A549 (cell line): ENCODE data around the gene PRSS21. TPM values are rescaled to one million over a fixed set of nuclear protein-coding genes. Genes with fewer than 3 reads are reported as not detected.

Source experiments
- ATAC-seq, 2 experiments: fragments of 200-7000 bp in 1 of 2; fragments of >200 bp in 1 of 2; cut with Nextera tagmentation in 1 of 2; cut with Tn5 transposase in 1 of 2; 3 replicates each; pipeline versions ENCODE4 v1.8.0 to v1.9.1; 2018 to 2020; ENCODE audit warnings: mild to moderate bottlenecking in 1 of 2, moderate library complexity in 1 of 2
- CTCF ChIA-PET: fragments of 300-600 bp; sonication (Branson Sonifier 250); formaldehyde crosslinking; extraction: SDS; loops from one replicate; lab custom pipeline; 2021; ENCODE audit warnings: antibody characterized with exemption, inconsistent platforms; lab: Yijun Ruan, JAX
- POLR2A ChIA-PET: fragments of 350-600 bp; formaldehyde crosslinking; extraction: SDS; loops from one replicate; lab custom pipeline; 2021; ENCODE audit warnings: antibody characterized with exemption, inconsistent platforms; lab: Yijun Ruan, JAX
- DNase-seq, 2 experiments: peaks; one replicate each; pipeline versions ENCODE4 v3.0.0 to v3.0.0-alpha.2; 2011 to 2016; ENCODE audit warnings: low read depth in 1 of 2, low spot score in 1 of 2
- FAIRE-seq: peaks from 2 replicates; lab custom pipeline; 2011; peaks lifted over from hg19 to GRCh38; lab: Jason Lieb, UNC
- H3K27ac ChIP-seq, 2 experiments: fragments of >200 bp; sonication (Bioruptor Twin); formaldehyde crosslinking; 3 replicates each; pipeline ENCODE4 v1.5.1; 2016 to 2017
- H3K4me1 ChIP-seq: fragments of >200 bp; sonication (Bioruptor Twin); formaldehyde crosslinking; 3 replicates; pipeline ENCODE4 v1.6.1; 2016
- H3K4me2 ChIP-seq: fragments of >200 bp; sonication (Bioruptor Twin); formaldehyde crosslinking; 3 replicates; pipeline ENCODE4 v1.6.1; 2016
- H3K4me3 ChIP-seq: fragments of >200 bp; sonication (Bioruptor Twin); formaldehyde crosslinking; 3 replicates; pipeline ENCODE4 v1.5.1; 2016
- H3K9me3 ChIP-seq: fragments of >200 bp; sonication (Bioruptor Twin); formaldehyde crosslinking; 3 replicates; pipeline ENCODE4 v1.6.1; 2016
- BCL3 ChIP-seq: fragments of >200 bp; sonication (Bioruptor Twin); formaldehyde crosslinking; IDR thresholded peaks from 3 replicates; pipeline ENCODE4 v1.6.1; 2016
- BHLHE40 ChIP-seq: IDR thresholded peaks from 2 replicates; pipeline ENCODE4 v1.6.1; 2012; ENCODE audit warnings: low read depth, low read length, inconsistent platforms
- CTCF ChIP-seq: fragments of >200 bp; sonication (Bioruptor Twin); formaldehyde crosslinking; IDR thresholded peaks from 3 replicates; pipeline ENCODE4 v1.5.1; 2016
- E2F6 ChIP-seq: IDR thresholded peaks from 2 replicates; pipeline ENCODE4 v1.6.1; 2012; ENCODE audit warnings: low read depth, borderline replicate concordance
- EHF ChIP-seq: fragments of 250-450 bp; sonication (Bioruptor Pico); IDR thresholded peaks from 2 replicates; pipeline ENCODE4 v1.5.0; 2020; ENCODE audit warnings: mild to moderate bottlenecking
- ELK1 ChIP-seq: fragments of 150-350 bp; IDR thresholded peaks from 2 replicates; pipeline ENCODE4 v1.6.1; 2014; ENCODE audit warnings: low read depth, mild to moderate bottlenecking, low read length
- FOSB ChIP-seq: fragments of 250-450 bp; sonication (Bioruptor Pico); IDR thresholded peaks from 2 replicates; pipeline ENCODE4 v1.5.0; 2020; ENCODE audit warnings: mild to moderate bottlenecking, moderate library complexity
- GATA3 ChIP-seq: IDR thresholded peaks from 2 replicates; pipeline ENCODE4 v1.6.1; 2012; ENCODE audit warnings: borderline replicate concordance
- HDAC2 ChIP-seq: fragments of 200-600 bp; sonication (generic); IDR thresholded peaks from 2 replicates; pipeline ENCODE4 v1.6.1; 2016
- HES2 ChIP-seq: fragments of >200 bp; sonication (Bioruptor Twin); formaldehyde crosslinking; IDR thresholded peaks from 2 replicates; pipeline ENCODE4 v1.6.1; 2016
- HMGXB4 ChIP-seq: fragments of 250-450 bp; sonication (Bioruptor Pico); IDR thresholded peaks from 2 replicates; pipeline ENCODE4 v1.5.0; 2021; ENCODE audit warnings: mild to moderate bottlenecking, moderate library complexity, borderline replicate concordance
- HOXA7 ChIP-seq: fragments of 250-450 bp; sonication (Bioruptor Pico); IDR thresholded peaks from 2 replicates; pipeline ENCODE4 v1.5.0; 2020; ENCODE audit warnings: mild to moderate bottlenecking, moderate library complexity
- PBX3 ChIP-seq: IDR thresholded peaks from 2 replicates; pipeline ENCODE4 v1.6.1; 2012
- POLR2A ChIP-seq: IDR thresholded peaks from 2 replicates; pipeline ENCODE4 v1.6.1; 2012; ENCODE audit warnings: mild to moderate bottlenecking, low read length
- RNF2 ChIP-seq: fragments of 200-600 bp; sonication (generic); IDR thresholded peaks from 2 replicates; pipeline ENCODE4 v1.6.1; 2016; ENCODE audit warnings: low read depth, mild to moderate bottlenecking, antibody characterized with exemption, moderate library complexity, borderline replicate concordance
- SREBF2 ChIP-seq: fragments of 450-650 bp; IDR thresholded peaks from 2 replicates; pipeline ENCODE4 v1.6.1; 2014; ENCODE audit warnings: mild to moderate bottlenecking, moderate library complexity
- TP53 ChIP-seq: fragments of 250-450 bp; sonication (Bioruptor Pico); IDR thresholded peaks from 2 replicates; pipeline ENCODE4 v1.5.0; 2021; ENCODE audit warnings: mild to moderate bottlenecking, moderate library complexity
- WGBS: methylation state at CpG from one replicate; pipeline ENCODE4 v1.1.6; 2017; ENCODE audit errors: missing lambda C conversion rate; 5-methylcytosine and 5-hydroxymethylcytosine counted together
- polyA plus RNA-seq, 4 experiments: library from polyadenylated mRNA; depleted of rRNA in 3 of 4; stranded (reverse); fragments of >200 nt; fragmentation: RNase III in 1 of 4; extraction: RNeasy Plus Mini Kit Qiagen cat#74134 plus additional on column Dnase treatment in 1 of 4; gene quantifications; 2 replicates in 3 of 4; 3 replicates in 1 of 4; pipeline ENCODE4 v1.2.3, GENCODE V29; 2011 to 2017

The PRSS21 gene
- polyA plus RNA-seq, 2 of the 4 experiments (the other 2 are of a cell fraction): 0.12 to 0.23 TPM

- DNase-seq: no peak
- TF ChIP-seq BHLHE40 (no peak), CTCF (no peak)
- ChIA-PET POLR2A (no interaction called here), CTCF (interaction anchor here (0.8 to 5.0 kb wide), 8 partner anchors 8 to 96 kb away, joined by 3 to 31 read pairs (median 5); no protein-coding TSS in a partner anchor)
- no peak overlapping the region for H3K4me2 ChIP-seq
- peaks cover 19% of the 10 kb centered on the region for H3K4me1 ChIP-seq
- ATAC-seq: no peak
- no peaks in the 10 kb centered on the region for H3K9me3 ChIP-seq
- whole genome bisulfite sequencing: 76% methylated on average over 15 of the region's 15 CpGs
- no peak for FAIRE-seq
- no peak overlapping the region for H3K27ac ChIP-seq
- no peak overlapping the region for H3K4me3 ChIP-seq
Measured at GRCh38 chr16:2831203-2831602, 14.2 kb downstream of the PRSS21 start.

GRCh38 chr16:2833776-2834175 lies 16.7 kb downstream of the PRSS21 start:
- FAIRE-seq: no peak

More at GRCh38 chr16:2833776-2834175, 16.7 kb downstream of the PRSS21 start:
- WGBS: 76% methylated on average over 6 of the region's 7 CpGs
- ChIA-PET CTCF (no interaction called here), POLR2A (no interaction called here)
- H3K9me3 ChIP-seq: no peaks in the 10 kb centered on the region
- DNase-seq (no peak), ATAC-seq (no peak)
- TF ChIP-seq HOXA7 (CRISPR knock-in tag) (no peak), HES2 (no peak), POLR2A (no peak), HMGXB4 (CRISPR knock-in tag) (no peak), TP53 (CRISPR knock-in tag) (no peak), FOSB (no peak), GATA3 (no peak), RNF2 (no peak), HDAC2 (no peak), BCL3 (no peak), SREBF2 (no peak), E2F6 (no peak), ELK1 (no peak), CTCF (no peak), PBX3 (no peak), EHF (CRISPR knock-in tag) (no peak)
- H3K4me3 ChIP-seq: no peak overlapping the region
- H3K4me1 ChIP-seq: peaks cover 39% of the 10 kb centered on the region
- H3K4me2 ChIP-seq: no peak overlapping the region
- H3K27ac ChIP-seq: no peak overlapping the region
